Tibial artery (tissue), 4 donors: Measurements from ENCODE around the gene AMY1A.
"Not testable (repeated sequence)": the region's sequence is repeated elsewhere in the genome, so short reads cannot be mapped to it uniquely, and the experiment has no call there.

Experiments
- DNase-seq, 2 donors: peaks; one replicate each; pipeline ENCODE4 v3.0.0-alpha.2; 2019
- H3K27ac ChIP-seq, 2 donors: fragments of 200-600 bp; sonication (generic) in 1 of 2; 1 replicate in 1 of 2; 2 replicates in 1 of 2; pipeline ENCODE4 v1.5.1; 2018 to 2019; ENCODE audit warnings: mild to moderate bottlenecking in 1 of 2
- H3K27me3 ChIP-seq, 2 donors: fragments of 200-600 bp; sonication (generic) in 1 of 2; one replicate each; pipeline versions ENCODE4 v1.5.1 to v1.6.0; 2016 to 2019
- H3K36me3 ChIP-seq, 3 donors: fragments of 200-600 bp; sonication (generic) in 2 of 3; one replicate each; pipeline ENCODE4 v1.5.1; 2016 to 2019; ENCODE audit warnings: mild to moderate bottlenecking in 2 of 3
- H3K4me1 ChIP-seq, 4 donors: fragments of 200-600 bp; sonication (generic) in 2 of 4; 1 replicate in 3 of 4; 2 replicates in 1 of 4; pipeline ENCODE4 v1.5.1; 2016 to 2019
- H3K4me3 ChIP-seq, 2 donors: fragments of 200-600 bp; sonication (generic) in 1 of 2; 1 replicate in 1 of 2; 2 replicates in 1 of 2; pipeline ENCODE4 v1.5.1; 2018 to 2019; ENCODE audit warnings: mild to moderate bottlenecking in 2 of 2
- H3K9me3 ChIP-seq, 3 donors: fragments of 200-600 bp; sonication (generic) in 1 of 3; one replicate each; pipeline ENCODE4 v1.5.1; 2016 to 2019
- intact Hi-C: fragments of 100-400 bp; cut with DNase I; formaldehyde crosslinking; loops from one replicate; pipeline ENCODE4 v1.15.0; 2023; ENCODE audit warnings: low total_unique reads

Gene AMY1A

GRCh38 chr1:103707670-103708069 lies 52.1 kb downstream of the AMY1A start:
- H3K4me3 ChIP-seq, intact Hi-C loops, H3K27me3 ChIP-seq, H3K9me3 ChIP-seq, DNase-seq, H3K27ac ChIP-seq, H3K4me1 ChIP-seq, H3K36me3 ChIP-seq: not testable (repeated sequence)

DNA sequence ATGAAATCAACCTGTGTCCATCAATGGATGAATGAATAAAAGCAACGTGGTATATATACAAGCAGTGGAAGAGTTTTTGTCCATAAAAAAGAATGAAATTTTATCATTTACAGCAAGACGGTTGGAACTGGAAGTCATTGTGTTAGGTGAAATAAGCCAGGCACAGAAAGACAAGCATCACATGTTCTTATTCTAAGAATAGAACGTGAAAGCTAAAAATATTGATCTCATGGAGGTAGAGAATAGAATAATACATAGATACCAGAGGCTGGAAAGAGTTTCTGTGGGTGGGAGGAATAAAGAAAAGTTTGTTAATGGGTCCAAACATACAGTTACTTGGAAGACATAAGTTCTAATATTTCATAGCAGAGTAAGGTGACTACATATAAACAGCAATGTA lies 54.8 kb downstream of the AMY1A start:
- H3K9me3 ChIP-seq, intact Hi-C loops, H3K4me3 ChIP-seq, DNase-seq, H3K27ac ChIP-seq, H3K4me1 ChIP-seq, H3K27me3 ChIP-seq, H3K36me3 ChIP-seq: not testable (repeated sequence)
